SIG-M5 treated with dmso at 0.1 percent for 504 hours (cell line): ENCODE measurements around the gene PRDM5.

ENCODE experiments used
- DNase-seq: peaks from one replicate; lab custom pipeline; 2025; ENCODE audit not compliant: unreplicated experiment; lab: John Stamatoyannopoulos, UW

The PRDM5 gene

DNA sequence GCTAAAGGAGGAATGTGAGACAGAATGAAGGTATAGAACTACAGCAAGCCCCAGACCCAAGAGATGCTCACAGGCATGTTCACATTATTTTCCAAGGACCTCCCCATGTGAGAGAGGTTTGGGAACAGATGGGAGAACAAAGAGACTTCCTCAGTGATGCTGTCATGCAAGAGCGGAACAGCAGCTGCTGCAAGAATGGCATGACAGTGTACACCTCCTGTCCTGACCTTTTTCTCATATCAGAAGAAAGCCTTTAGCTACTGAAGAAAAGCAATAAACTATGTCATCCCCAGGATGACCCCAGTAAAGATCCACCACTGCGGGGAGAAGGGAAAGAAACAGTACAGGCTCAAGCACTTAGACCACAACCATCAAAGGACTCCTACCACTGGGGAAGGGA, 7.2 kb downstream of the PRDM5 start:
- no peak for DNase-seq

DNA sequence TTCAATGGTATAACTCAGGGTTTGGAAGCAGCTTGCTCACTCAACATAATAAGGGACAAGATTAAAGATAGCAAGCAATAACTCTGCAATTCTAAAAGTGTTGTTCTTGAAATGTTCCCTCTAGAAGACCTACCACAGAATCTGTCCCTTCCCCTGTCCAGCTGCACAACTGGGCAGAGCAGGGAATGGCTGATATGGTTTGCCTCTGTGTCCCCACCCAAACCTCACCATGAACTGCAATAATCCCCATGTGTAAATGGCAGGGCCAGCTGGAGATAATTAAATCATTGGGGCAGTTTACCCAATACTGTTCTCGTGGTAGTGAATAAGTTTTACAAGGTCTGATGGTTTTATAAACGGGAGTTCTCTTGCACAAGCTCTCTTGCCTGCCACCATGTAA, 19.1 kb downstream of the PRDM5 start:
- no peak for DNase-seq

DNA sequence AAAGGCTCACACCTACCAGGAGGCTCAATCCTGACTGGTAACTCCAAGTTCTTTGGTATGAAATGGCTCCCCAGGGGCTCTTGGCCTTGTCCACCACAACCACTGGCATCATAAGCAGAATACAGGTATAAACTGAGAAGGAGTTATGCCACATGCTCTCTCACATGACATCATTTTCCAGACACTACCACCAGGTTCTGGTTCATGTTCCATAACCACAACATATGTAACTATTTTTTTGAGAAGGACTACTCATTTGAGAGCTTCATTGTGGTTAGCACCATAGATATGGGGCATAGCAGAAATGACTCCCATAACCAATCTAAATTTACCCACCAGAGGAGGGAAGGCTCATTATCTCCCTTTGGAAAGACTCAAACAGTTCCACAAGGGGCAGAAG, 19.6 kb downstream of the PRDM5 start:
- no peak for DNase-seq

DNA sequence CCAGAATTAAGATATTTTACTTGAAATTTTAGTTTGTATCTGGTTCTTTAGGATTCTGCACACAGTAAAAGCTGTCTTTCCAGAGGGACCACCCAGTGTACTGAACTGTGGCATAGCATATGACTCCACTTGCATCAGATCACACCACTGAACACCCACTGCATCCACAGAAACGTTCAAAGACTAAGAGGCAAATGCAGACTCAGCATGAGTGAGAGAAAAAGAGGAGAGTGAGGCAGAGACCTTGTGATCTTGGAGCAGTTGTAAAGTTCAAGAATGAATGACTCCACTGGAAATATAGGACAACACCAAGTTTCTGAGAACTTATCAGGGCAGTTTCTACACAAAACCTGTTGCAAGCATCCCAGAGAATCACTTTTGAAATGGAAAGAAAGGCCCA, 20.8 kb downstream of the PRDM5 start:
- DNase-seq = no peak

DNA sequence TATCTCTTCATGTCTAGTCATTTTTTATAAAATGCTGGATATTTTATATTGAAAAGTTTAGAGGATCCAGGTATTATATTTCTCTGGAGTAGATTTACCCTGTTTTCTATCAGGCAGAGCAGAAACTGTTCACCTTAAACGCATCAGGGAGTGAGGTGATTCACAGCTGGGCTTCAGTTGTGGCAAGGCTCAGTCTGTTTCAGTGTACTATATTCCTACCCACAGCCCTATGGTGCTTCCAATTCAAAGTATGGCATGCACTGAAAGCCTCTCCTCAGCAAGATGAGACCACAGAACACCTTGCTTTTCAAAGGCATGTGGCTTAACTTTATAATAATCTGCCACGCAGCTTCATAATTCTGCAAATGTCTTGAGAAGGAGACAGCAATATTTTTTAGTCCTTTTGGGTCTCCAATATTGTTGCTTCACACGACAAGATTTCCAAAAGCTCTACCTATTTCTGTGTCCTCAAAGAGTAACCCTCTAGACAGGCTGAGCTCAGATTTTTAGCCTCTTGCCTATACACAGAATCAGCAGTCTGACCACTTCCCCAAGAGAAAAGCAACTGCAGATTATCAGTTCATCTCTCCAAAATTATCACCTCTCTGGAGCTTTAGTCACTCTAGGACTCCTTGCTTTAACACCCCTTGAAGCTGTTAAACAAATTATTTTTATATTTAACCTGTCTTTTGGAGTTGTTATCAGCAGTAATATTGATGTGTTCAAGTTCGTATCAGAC, 24.4 kb downstream of the PRDM5 start:
- no peak for DNase-seq

DNA sequence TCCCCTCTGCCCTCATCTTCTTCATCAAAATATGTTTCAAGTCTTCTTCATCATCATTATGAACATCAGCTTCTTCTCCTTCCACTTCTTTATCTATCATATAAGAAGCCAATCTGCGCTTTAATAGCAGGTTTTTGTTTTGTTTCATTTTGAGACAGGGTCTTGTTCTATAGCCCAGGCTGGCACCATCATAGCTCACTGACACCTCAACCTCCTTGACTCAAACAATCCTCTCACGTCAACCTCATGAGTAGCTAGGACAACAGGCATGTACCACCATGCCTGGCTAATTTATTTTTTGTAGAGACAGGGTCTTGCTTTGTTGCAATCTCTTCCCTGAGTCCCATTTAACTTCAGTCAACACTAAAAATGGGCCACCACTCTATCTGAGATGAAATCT, 27.0 kb downstream of the PRDM5 start:
- no peak for DNase-seq

DNA sequence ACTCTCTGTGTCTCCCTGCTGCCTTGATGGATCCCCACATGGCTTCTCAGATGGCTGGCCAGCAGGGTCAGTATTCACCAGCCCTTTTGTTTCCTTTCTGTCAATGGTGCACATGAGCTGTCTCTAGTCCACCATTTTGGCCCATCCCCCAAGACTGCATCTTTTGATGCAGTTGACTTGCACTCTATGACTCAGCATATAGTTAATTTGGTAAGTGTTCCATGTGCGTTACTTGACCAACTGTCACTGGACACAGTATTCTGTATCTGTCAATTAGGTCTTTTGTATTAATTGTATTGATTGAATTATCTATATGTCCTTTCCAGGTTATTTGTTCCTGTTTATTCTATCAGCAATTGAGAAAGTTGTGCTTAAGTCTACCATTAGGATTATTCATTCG, 29.2 kb downstream of the PRDM5 start:
- no peak for DNase-seq

DNA sequence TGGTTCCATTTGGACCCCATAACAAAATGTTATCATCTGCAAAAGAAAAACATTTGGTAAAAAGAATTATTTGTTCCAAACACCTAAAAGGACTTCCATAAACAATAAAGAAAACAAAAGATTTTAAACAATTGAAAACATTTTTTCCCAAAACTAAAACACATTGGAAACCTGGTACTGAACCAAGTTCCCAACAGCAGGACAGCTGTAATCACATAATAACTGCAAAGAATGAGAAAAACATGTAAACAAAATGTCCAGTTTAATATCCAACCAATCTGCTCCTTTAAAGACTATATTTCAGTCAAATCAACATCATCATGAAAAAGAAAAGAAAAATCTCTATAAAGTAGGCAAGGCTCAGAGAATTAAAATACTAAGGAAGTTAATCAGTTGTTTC, 36.3 kb downstream of the PRDM5 start:
- DNase-seq = no peak

DNA sequence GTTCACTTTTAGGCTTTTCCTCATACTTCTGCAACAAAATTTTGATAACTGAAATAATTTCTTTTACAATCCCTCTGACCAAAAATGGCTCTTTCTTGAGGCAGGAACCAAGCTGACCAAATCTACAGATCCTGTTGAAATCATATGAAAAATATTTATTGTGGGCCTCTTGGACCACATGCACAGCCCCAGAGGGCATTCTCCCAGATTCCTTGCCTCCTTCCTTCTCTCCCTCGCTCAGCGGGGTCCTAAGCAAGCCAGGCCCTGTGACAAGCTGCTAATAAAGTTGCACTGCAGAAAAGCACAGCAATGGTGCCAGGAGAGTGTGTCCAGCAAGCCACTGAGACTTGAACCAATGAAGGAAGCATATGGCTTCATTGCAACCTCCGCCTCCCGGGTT, 40.7 kb downstream of the PRDM5 start:
- no peak for DNase-seq

DNA sequence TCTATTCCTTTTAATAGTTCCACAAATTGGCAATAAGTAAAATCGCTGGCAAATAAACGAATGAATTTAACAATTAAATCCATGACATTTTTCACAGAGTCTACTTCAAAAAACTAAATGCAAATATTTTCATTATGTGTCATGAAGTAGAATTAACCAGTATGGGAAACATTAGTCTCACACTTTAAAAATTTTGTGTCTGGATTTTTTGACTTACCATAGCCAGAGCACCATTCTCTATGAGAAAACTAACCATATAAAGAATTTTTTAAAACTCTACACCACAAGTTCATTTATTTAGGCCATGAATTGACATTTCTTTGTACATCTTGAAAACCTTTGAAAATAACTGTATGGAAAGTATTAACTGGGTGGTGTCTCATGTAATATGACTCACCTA, 41.2 kb downstream of the PRDM5 start:
- DNase-seq = no peak

DNA sequence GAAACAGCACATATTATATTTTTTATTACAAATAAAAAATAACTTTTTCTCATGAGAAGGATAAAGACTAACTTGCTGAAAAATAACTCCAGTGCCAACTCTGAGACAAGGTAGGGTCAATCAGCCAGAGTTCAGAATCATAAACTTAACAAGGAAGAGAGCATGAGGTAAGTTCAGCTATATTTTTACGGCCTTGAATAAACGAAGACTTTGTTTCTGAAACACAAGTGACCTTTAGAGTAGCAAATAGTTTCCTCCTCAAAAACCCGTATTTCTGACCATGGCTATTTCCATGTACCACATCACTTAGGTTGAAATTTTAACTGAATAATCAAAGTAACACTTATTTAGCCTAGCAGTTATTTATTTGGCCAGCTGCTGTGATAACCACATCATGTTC, 45.5 kb downstream of the PRDM5 start:
- no peak for DNase-seq

DNA sequence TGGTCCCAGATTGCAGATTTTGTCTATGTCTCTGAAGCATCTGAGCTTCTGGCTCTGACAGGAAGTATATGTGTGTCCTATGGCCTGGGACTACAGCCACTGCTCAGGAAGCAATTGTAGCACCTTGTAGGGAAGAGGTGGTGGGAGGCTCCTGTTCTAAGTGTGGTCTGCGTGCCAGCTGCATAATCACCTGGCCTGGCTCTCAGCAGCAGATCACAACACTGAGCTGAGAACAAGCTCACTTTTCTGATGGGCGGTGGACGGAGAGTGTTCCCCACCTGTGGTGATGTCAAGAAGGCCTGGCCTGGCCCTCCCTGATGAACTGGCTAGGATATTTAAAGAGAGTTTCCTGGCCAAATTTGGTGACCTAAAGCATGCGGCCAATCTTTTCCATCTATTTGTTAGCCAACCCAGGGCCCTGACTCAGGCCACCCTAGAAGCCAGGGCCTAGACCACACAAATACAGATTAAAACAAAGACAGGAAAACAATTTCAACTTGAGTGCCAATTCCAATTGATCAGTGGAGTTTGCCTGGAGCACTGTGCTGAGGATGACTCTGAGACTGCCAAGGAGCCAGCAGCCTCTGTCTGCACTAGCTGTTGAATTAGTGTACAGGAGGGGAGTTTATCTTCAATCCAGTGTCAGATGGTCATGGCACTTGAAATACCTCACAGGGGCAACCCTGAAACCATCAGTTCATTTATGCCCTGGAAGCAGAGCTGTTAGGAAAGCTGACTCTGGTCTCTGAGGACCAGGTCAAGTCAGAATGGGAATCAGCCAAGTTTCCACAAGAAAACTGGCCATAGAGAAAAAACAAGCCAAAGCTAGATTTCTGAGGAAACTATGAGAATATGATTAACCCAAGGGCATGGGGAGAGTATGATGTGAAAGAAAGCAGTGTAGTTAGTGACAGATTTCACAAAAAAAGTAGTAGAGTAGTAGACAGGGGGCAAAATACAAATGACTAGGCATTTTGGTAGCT, 47.4 kb downstream of the PRDM5 start:
- no peak for DNase-seq

DNA sequence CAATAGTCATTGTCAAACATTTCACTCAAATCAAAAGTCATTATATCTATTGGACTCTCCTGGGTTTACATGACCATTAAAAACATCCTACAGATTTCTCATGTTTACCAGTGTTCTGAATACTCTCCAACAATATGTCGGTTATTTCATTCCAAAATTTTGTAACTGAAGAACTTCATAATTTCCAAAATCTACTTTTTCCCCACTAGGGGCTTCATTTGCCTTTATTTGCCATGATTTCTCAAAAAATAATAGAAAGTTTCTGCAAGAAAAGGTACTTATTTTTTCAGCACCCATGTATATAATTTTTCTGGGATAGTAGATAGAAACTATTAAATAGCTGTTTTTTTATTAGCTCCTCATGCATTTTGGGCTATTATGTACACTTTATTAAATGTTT, 49.0 kb downstream of the PRDM5 start:
- no peak for DNase-seq

DNA sequence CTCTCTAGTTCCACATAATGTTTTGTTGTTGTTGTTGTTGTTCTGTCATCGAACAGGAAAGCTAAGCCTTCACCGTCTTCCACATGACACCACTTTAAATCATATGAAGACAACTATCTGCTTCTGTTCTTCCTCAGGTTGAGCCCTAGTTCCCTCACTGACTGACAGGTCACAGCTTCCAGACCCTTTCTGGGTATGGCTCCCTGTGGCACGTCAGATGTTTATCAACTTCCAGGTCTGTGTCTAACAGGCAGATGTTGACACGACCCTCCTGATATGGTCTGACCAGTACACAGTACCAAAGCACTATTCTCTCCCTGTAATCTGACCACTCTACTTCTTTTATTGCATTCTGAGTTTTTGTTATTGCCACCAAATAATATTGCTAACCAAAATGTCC, 51.4 kb downstream of the PRDM5 start:
- DNase-seq = no peak

DNA sequence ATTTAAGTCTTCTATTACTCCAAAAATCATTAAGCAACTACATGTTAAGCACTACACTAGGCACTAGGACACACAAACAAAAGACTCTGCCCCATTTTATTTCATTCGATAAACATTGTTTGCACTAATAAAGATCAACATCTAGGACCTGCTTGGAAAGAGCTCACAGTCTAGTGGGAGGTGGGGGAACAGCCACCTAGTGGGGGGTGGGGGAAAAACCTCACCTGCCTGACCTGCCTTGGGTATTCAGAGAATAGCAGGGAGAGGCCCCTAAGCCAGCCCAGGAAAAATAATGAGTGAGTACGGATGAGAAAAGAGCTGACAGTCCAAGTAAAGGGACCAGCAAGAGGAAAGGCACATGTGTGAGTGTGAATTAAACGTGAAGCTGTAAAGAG, 52.2 kb downstream of the PRDM5 start:
- no peak for DNase-seq

DNA sequence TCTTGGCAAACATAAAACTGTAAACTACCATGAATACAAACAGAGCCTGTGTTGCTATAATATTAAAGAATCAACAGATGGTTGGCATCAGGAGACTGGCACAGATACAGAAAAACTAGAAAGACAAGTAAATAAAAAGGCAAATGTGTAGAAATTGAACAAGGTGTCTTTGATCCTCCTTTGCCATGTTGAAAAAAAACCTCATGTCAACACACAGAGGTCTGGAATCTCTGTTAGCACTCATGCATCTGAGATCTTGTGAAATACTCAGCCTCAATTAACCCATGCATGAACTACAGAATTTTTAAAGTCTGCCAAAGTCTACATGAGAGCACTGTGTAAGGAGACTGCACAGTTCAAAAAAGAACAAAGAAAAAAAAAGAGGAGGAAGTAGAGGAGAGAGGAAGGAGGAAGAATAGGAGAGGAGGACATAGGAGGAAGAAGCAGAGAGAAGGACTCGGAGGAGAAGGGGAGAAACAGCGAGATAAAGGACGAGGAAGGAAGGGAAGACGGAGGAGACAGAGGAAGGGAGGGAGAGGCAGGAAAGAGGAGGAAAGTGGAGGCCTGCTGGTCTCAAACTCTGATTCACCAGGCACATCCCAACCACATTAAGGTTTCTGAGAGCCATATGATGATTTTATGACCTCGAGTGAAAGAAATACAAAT, 52.8 kb downstream of the PRDM5 start:
- no peak for DNase-seq

DNA sequence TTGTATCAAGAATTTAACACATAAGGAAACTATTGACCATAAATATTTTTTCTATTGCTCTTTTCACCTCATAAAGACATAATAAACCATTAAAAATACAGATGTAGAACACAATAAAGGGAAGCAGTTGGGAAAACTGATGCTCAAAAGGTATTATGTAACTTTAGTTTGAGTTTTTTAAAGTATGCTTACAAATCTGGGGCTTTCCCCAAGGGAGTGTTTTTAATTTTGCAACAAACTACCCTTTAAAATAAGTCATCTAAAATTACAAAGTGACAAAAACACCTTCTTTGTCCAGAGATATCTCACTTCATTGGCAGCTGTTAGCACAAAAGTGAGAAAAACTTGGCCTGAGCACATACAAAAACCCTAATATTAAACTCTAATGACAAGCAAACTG, 55.0 kb downstream of the PRDM5 start:
- DNase-seq = no peak

DNA sequence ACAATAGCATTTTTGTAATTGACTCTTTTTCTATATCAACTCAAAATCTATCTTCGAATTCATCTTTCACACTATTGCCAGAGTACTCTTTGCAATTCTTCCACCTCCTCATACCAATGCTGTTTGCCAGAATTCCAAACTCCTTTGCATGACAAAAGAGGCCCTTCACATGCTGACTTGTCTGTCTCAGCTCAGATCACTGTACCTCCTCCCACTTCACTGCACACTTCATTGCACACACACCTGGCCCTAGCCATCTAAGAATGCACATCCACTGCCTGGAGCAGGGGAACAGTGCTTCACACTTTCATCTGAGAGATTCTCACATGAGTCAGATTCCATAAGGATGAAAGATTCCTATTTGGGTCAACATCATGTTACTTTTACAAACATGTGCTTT, 56.5 kb downstream of the PRDM5 start:
- no peak for DNase-seq

DNA sequence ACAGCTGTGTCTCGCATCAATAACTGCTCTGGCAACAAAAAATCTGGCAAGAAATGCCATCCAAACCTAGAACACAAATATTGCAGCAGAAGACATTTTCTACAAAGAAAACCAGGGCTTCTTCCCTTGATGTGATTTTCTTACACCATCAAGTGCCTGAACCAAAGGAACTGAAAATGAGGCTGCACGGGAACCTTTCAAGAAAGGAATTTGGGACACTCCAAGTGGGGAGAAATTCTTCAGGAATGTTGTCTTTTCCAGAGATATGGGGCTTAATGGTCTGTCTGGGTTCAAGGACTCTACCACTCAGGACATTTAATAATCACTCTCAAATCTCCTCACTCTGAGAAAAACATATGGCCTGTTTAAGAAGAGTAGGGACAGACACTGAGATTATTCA, 57.6 kb downstream of the PRDM5 start:
- no peak for DNase-seq

DNA sequence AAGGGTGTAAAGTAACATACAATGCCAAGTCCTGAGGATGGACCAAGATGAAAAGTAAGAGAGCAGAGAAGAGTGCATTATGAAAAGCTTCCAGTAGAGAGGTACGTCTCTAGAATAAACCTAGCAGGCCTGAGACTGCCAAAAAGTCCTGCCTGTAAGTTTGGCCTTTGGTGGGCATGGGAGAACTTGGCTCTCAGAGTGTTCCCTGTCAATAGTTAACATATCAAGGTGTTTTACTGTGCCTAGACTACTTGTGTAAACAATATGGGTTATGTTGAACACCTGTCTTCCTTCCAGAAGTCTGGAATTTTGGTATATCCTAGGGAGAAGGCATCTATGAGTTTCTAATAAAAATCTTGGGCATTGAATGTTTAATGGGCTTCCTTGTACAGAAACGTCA, 60.1 kb downstream of the PRDM5 start:
- no peak for DNase-seq

DNA sequence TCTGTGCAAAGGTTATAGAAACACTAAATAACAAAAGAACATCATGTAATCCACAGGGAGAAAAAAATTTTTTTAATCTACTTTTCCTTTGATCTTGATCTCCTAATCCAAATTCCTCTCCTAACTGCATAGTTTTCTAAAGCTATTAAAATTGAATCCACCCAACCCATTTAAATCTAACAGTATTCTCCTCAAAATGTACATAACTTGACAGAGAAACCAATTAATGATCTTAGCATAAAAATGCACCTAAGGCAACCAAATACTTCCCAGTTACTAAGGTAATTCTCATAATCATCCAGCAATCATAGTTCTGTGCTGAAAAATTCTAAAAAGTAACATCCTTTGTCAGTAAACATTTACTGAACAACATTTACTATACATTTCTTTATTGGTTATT, 60.7 kb downstream of the PRDM5 start:
- no peak for DNase-seq

DNA sequence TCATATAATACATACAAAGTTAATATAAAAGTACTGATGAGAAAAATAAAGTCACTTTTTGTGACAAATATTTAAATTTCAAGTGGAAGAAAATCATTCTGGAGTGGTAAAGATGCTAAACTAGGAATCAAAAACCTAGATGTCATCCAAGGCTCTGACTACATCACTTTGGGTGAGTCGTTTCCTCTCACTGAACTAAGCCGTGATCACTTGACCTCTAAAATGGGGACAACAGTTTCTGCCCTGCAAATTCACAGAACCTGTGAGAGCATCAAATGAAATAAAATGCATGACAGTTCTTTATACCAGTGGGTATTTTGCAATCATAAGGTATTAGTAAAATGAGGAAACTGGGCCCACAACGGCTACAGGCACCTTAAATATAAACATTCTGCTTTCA, 63.8 kb downstream of the PRDM5 start:
- no peak for DNase-seq
